ENCODE data around the gene SIMC1. TPM values are rescaled to one million over a fixed set of nuclear protein-coding genes. Genes with fewer than 3 reads are reported as not detected.

The SIMC1 gene
- total and polyA plus RNA-seq, 2 donors (not counting 3 experiments of a cell fraction or from before 2014, with no cell fraction given), result 9.0 to 16.2 TPM

GRCh38 chr5:176337913-176338312, 99.7 kb downstream of the SIMC1 start:
- DNase-seq (ENCODE audit: low read depth, low spot score) (no peak), FAIRE-seq (no peak)
- TF ChIP-seq POLR2A (IDR thresholded peaks at IDR 0.05; ENCODE audit: low read depth, low read length), result no peak
- TF ChIP-seq MAX (IDR thresholded peaks at IDR 0.05; ENCODE audit: insufficient read depth, insufficient read length), result no peak
- intact Hi-C loops (cut with micrococcal nuclease), result no loop called here
- ChIA-PET POLR2A (no interaction called here), CTCF (no interaction called here)
- H3K9ac ChIP-seq (replicated peaks; ENCODE audit: extremely low read depth, insufficient read depth, low read length), result no peak overlapping the region
- H3K36me3 ChIP-seq (ENCODE audit: control insufficient read depth in 2 of 2, extremely low read depth in 1 of 2, insufficient read depth in 2 of 2, low read length in 2 of 2), result peaks cover 2 to 5% of the 10 kb centered on the region in 2 experiments
- no peaks in the 10 kb centered on the region for H4K20me1 ChIP-seq (replicated peaks; ENCODE audit: control insufficient read depth, extremely low read depth, insufficient read depth, low read length)
- dilution Hi-C loops (cut with MboI; ENCODE audit: extremely low pct_ligation_motif_present, low sequenced_read_pairs), result no loop called here
- H3K4me1 ChIP-seq (ENCODE audit: control insufficient read depth, extremely low read depth, insufficient read depth, low read length), result no peaks in the 10 kb centered on the region
- H2AFZ ChIP-seq (ENCODE audit: low read depth, low read length), result no peak overlapping the region
- no peaks in the 10 kb centered on the region for H3K9me3 ChIP-seq (replicated peaks; ENCODE audit: control insufficient read depth, insufficient read depth, low read length)
- no peaks in the 10 kb centered on the region for H3K79me2 ChIP-seq (ENCODE audit: control insufficient read depth, insufficient read depth, low read length)
- no TSS peak for BruUV-seq (replicated peaks)
- H3K4me3 ChIP-seq (replicated peaks in 1 of 3; ENCODE audit: insufficient read depth in 1 of 3, low read depth in 1 of 3, low read length in 3 of 3), result no peak overlapping the region
- no peak overlapping the region for H3K27ac ChIP-seq (ENCODE audit: insufficient read depth, low read depth, low read length)
- H3K4me2 ChIP-seq (ENCODE audit: insufficient read depth, low read length), result no peak overlapping the region
- H3K9me1 ChIP-seq (replicated peaks; ENCODE audit: control insufficient read depth, extremely low read depth, insufficient read depth, low read length), result no peaks in the 10 kb centered on the region
- H3K27me3 ChIP-seq (ENCODE audit: control insufficient read depth in 2 of 2, insufficient read depth in 2 of 2, low read length in 2 of 2), result no peaks in the 10 kb centered on the region

GRCh38 chr5:176339304-176339703, 101.1 kb downstream of the SIMC1 start:
- intact Hi-C loops (cut with micrococcal nuclease) (no loop called here), dilution Hi-C loops (cut with MboI; ENCODE audit: extremely low pct_ligation_motif_present, low sequenced_read_pairs) (no loop called here)
- H3K9me1 ChIP-seq (replicated peaks; ENCODE audit: control insufficient read depth, extremely low read depth, insufficient read depth, low read length), result no peaks in the 10 kb centered on the region
- no peak for DNase-seq (ENCODE audit: low read depth, low spot score)
- FAIRE-seq, result no peak
- TF ChIP-seq GATA2 (IDR thresholded peaks at IDR 0.05; ENCODE audit: insufficient read depth, insufficient read length, low read depth, low read length) (no peak), POLR2AphosphoS5 (IDR thresholded peaks at IDR 0.05; ENCODE audit: insufficient read depth, low read depth, low read length) (no peak), MAX (IDR thresholded peaks at IDR 0.05; ENCODE audit: insufficient read depth, insufficient read length) (no peak), MYC (IDR thresholded peaks at IDR 0.05; ENCODE audit: low read depth, low read length) (no peak), CTCF (IDR thresholded peaks at IDR 0.05; ENCODE audit: extremely low read depth in 1 of 2, insufficient read depth in 1 of 2, low read depth in 1 of 2, low read length in 2 of 2) (no peak), FOS (IDR thresholded peaks at IDR 0.05; ENCODE audit: borderline replicate concordance, insufficient read depth, low read length) (no peak)
- H4K20me1 ChIP-seq (replicated peaks; ENCODE audit: control insufficient read depth, extremely low read depth, insufficient read depth, low read length), result no peaks in the 10 kb centered on the region
- no peaks in the 10 kb centered on the region for H3K27me3 ChIP-seq (ENCODE audit: control insufficient read depth in 2 of 2, insufficient read depth in 2 of 2, low read length in 2 of 2)
- peaks cover 2 to 5% of the 10 kb centered on the region in 2 experiments for H3K36me3 ChIP-seq (ENCODE audit: control insufficient read depth in 2 of 2, extremely low read depth in 1 of 2, insufficient read depth in 2 of 2, low read length in 2 of 2)
- H3K4me1 ChIP-seq (ENCODE audit: control insufficient read depth, extremely low read depth, insufficient read depth, low read length), result no peaks in the 10 kb centered on the region
- CTCF ChIA-PET, result interaction anchor here (1.1 kb wide), 1 partner anchor 13 kb away, joined by 3 read pairs; no protein-coding TSS in a partner anchor
- no peak overlapping the region for H2AFZ ChIP-seq (ENCODE audit: low read depth, low read length)
- no peak overlapping the region for H3K9ac ChIP-seq (replicated peaks; ENCODE audit: extremely low read depth, insufficient read depth, low read length)
- H3K4me3 ChIP-seq (replicated peaks in 1 of 3; ENCODE audit: insufficient read depth in 1 of 3, low read depth in 1 of 3, low read length in 3 of 3), result no peak overlapping the region
- no peak overlapping the region for H3K4me2 ChIP-seq (ENCODE audit: insufficient read depth, low read length)
- H3K9me3 ChIP-seq (replicated peaks; ENCODE audit: control insufficient read depth, insufficient read depth, low read length), result no peaks in the 10 kb centered on the region
- H3K79me2 ChIP-seq (ENCODE audit: control insufficient read depth, insufficient read depth, low read length), result no peaks in the 10 kb centered on the region
- POLR2A ChIA-PET, result no interaction called here
- H3K27ac ChIP-seq (ENCODE audit: insufficient read depth, low read depth, low read length), result no peak overlapping the region
- BruUV-seq (replicated peaks), result no TSS peak

Data from endothelial cell of umbilical vein (primary cell).